GM18520 (cell line): Measurements from ENCODE around the gene CD14.
A peak's percentile ranks its signal among the peaks of the same experiment; 100 is the strongest.
"Not testable (repeated sequence)": the region's sequence is repeated elsewhere in the genome, so short reads cannot be mapped to it uniquely, and the experiment has no call there.

Source experiments
- ATAC-seq: cut with Tn5 transposase; IDR thresholded peaks from one replicate; pipeline ENCODE4 v1.9.1; 2021; ENCODE audit not compliant: unreplicated experiment

CD14 gene

DNA sequence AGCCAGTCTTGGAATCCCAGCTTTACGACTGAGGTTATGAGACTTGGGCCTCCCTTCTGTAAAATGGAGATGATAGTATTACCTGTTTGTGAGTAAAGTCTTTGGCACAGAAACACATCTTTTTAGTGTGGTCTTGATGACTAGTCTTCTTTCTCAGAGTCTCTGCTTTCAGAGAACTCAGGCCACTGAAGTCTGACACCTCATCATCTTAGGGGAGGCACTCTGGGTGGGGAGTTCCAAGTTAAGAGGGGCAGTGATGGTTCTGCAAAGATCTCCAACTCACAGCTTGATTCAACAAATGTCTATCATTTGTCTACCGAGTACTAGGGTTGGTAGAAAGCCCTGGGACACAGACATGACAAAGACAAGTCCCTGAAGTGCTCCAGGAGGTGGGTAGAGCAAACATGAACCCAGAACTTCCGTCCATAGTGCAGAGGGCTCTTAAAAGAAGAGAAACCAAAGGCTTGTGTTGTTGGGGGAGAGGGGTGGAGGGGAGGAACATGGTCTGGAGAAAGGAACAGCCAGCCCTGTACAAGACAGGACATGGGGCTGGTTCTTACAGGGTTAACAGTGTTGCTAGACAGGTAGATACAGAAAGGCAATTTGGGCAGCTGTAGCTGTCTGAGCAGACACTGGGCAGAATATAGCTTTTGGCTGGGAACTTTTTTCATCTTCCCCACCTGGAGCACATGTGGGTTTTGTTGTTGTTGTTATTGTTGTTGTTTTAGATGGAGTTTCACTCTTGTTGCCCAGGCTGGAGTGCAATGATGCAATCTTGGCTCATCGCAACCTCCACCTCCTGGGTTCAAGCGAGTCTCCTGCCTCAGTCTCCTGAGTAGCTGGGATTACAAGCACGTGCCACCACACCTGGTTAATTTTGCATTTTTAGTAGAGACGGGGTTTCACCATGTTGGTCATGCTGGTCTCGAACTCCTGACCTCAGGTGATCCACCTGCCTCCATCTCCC lies 2.6 kb upstream of the CD14 start:
- no peak for ATAC-seq

DNA sequence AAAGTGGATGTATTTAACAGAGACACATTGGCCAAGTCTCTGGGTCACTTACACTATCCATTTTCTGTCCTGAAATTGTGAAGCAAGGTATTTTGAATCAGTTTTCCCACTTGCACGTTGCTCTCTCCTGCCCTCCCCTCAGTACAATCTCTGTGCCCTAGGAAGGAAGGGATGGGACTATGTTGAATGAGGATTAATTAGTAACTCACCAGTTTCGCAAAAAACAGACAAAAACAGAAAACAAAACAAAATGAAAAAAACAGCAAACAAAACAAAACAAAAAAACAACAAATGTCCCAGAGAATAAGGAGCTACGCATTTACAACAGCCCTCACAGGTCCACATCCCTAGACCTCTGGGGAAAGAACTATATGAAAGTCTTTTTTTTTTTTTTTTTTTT lies 1.1 kb upstream of the CD14 start:
- no peak for ATAC-seq

GRCh38 chr5:140633501-140633900 lies 526 bp upstream of the CD14 start:
- ATAC-seq, result no peak

DNA sequence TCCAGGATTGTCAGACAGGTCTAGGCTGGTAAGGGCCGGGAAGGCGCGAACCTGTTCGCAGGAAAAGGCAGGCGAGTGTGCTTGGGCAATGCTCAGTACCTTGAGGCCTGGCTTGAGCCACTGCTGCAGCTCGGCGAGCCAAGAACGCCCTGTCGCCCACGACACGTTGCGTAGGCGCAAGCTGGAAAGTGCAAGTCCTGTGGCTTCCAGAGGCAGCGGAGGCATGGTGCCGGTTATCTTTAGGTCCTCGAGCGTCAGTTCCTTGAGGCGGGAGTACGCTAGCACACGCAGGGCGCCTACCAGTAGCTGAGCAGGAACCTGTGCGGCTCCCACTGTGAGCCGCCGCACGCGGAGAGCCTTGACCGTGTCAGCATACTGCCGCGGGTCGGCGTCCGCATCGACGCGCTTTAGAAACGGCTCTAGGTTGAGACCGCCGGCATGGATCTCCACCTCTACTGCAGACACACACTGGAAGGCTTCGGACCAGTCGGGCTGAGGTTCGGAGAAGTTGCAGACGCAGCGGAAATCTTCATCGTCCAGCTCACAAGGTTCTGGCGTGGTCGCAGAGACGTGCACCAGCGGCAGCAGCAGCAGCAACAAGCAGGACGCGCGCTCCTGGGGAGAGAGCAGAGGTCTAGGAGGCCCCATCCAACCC lies 482 bp downstream of the CD14 start:
- ATAC-seq, result peak; percentile 24

DNA sequence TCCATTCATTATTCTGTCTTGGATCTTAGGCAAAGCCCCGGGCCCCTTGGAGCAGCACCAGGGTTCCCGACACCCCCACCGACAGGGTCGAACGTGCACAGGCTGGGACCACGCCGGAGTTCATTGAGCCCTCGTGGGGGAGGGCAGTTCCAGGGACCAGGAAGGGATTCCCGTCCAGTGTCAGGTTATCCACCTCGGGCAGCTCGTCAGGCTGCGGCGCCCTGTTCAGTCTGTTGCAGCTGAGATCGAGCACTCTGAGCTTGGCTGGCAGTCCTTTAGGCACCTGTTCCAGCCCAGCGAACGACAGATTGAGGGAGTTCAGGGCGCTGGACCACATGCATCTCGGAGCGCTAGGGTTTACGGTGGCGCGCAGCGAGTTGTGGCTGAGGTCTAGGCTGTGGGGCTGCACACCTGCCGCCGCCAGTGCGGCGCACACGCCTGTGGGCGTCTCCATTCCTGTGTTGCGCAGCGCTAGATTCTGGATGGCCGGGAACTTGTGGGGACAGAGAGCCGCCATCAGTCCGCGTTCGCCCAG lies 1.1 kb downstream of the CD14 start:
- ATAC-seq, result no peak

DNA sequence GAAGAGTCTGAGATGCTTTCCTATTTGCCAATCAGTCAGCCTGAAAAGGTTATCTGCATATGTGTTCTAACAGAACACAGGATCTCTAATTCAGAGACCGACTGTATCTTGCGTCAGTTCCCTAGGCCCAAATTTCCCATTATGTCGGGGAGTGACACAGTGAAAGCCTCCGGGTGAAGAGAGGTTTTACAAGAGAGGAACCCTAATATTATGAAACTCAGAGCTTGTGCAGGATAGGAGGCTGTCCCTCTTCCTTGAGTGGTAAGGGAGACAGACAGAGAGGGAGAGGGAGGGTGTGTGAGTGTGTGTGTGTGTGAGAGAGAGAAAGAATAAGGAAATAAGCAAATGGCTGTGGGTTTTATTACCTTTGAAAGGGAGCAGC lies 1.9 kb downstream of the CD14 start:
- ATAC-seq, result no peak

DNA sequence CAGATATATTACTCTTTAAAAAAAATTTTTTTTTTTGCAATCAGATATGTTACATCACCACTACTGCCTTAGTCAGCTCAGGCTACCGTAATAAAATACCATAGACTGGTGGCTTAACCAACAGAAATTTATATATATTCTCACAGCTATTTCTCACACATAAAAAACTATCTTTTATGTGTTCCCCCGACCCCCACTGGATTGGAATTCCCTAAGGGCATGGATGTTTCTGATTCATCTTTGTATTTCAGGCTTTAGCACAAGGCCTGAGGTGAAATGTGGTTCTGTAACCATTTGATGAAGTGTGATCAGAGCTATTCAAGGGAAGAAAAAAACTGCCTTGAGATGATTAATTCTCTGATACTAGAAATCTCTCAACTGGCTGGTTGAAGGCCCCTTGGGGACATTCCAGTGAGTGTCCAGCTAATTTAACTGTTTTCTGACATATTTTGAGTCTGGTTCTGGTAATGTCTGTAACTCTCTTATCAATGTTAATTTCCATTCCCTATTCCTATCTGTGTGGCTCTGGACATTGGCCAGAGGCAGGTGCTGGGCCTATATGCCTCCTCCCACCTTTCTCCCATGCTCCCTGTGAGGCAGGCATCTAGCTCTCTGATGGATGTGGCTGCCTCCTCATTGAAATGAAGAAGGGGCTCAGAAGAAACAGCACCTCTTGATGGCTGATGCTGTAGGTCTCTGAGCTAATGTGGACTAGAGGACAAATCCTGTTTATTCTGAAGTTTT lies 2.5 kb downstream of the CD14 start:
- ATAC-seq, result no peak

DNA sequence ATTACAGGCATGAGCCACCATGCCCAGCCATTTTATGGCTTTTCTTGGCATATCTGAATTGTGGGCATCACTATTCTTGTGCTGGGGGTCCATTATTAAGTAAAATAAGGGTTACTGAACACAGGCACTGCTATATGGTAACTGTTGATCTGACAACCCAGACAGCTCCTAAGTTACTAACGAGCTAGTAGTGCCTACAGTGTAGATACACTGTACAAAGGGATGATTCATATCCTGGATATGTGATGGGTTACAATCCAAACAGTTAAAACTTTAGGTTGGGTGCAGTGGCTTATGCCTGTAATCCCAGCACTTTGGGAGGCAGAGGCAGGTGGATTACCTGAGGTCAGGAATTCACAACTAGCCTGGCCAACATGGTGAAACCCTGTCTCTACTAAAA lies 4.3 kb downstream of the CD14 start:
- ATAC-seq, result no peak

DNA sequence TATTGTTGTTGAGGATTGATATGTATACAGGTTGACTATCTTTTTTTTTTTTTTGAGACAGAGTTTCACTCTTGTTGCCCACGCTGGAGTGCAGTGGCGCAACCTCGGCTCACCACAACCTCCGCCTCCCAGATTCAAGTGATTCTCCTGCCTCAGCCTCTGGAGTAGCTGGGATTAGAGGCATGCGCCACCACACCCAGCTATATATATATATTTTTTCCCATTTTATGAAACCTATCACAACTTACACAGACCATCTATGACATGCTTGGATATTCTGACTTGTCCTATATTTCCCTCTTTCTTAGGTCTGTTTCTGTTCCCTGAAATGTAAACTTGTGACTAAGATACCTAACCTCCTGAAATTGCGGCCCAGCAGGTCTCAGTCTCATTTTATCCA lies 5.0 kb downstream of the CD14 start:
- ATAC-seq, result no peak

- not testable (repeated sequence) for ATAC-seq
Measured at GRCh38 chr5:140624886-140625285, 8.1 kb downstream of the CD14 start.

DNA sequence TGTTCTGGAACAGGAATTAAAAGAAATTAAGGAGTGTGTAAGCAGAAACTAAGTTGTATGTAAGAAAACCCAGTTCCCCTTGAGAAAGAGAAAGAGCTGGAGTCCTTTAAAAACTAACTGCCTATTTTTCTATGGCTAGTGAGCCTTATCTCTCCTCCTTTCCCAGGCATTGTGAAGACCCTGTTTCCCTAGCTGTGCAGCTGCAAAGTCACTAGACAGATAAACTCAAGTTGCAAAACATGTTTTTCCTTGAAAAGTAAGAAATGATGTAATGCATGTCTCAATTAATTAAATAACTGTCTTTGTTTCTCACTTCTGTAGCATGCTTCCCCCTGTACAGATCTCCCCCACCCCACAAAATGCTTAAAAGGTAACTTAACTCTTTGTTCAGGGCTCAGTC lies 9.9 kb downstream of the CD14 start:
- ATAC-seq, result not testable (repeated sequence)

GRCh38 chr5:140622301-140622700 lies 10.7 kb downstream of the CD14 start:
- ATAC-seq, result no peak

- ATAC-seq, result no peak
Measured at GRCh38 chr5:140611020-140611521, 21.9 kb downstream of the CD14 start.

GRCh38 chr5:140609126-140609525 lies 23.8 kb downstream of the CD14 start:
- ATAC-seq, result no peak

- ATAC-seq, result no peak
Measured at GRCh38 chr5:140608722-140609121, 24.3 kb downstream of the CD14 start.

GRCh38 chr5:140607031-140607430 lies 25.9 kb downstream of the CD14 start:
- ATAC-seq, result no peak

GRCh38 chr5:140605879-140606278 lies 27.1 kb downstream of the CD14 start:
- ATAC-seq, result no peak

DNA sequence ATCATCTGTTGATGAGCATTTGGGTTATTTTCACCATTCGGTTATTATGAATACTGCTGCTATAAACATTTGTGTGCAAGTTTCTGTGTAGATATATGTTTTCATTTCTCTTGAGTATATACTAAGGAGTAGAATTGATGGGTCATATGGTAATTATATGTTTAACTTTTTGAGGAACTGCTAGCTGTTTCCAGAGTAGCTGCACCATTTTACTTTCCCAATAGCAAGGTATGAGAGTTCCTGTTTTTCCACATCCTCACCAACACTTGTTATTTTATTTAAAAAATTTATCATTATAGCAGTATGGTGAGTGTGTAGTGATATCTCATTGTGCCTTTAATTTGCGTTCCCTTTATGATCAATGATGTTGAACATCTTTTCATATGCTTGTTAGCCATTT lies 29.2 kb downstream of the CD14 start:
- ATAC-seq, result no peak

DNA sequence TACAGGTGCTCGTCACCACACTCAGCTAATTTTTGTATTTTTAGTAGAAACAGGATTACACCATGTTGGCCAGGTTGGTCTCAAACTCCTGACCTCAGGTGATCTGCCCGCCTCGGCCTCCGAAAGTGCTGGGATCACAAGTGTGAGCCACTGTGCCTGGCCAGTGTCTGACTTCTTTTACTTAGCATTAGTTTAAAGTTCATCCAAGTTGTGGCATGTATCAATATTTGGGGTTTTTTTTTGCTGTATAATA lies 29.6 kb downstream of the CD14 start:
- ATAC-seq, result not testable (repeated sequence)

- ATAC-seq, result no peak
Measured at GRCh38 chr5:140602147-140602546, 30.8 kb downstream of the CD14 start.

DNA sequence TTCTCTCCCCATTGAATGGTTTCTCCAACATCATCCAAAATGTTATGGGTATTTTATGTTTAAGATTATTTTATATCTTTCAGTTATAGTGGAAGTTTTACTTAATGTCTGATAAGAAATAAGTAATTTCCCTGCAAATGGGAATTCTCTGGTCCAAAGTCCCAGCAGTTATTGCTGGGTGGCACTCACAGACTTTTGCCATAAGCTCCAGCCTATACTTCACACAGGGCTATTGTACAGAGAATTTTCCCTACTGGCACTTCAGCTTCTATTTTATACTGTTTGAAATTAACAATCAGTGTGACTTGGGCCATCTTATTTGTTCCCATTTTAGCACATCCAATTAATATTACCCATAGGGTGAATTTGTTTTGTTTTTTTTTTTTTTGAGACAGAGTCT lies 32.9 kb downstream of the CD14 start:
- ATAC-seq, result no peak

- ATAC-seq, result no peak
Measured at GRCh38 chr5:140598836-140599235, 34.1 kb downstream of the CD14 start.
